HFF-Myc (cell line): ENCODE measurements around the gene CFLAR.
"Not testable (repeated sequence)": the region's sequence is repeated elsewhere in the genome, so short reads cannot be mapped to it uniquely, and the experiment has no call there.

Experiments
- DNase-seq: peaks from one replicate; pipeline ENCODE4 v3.0.0-alpha.2; 2011; ENCODE audit warnings: low read depth; ENCODE audit errors: extremely low read depth
- H3K4me3 ChIP-seq: replicated peaks from 2 replicates; pipeline ENCODE4 v1.5.1; 2011; ENCODE audit warnings: low read depth, mild to moderate bottlenecking, control low read depth, low read length
- CTCF ChIP-seq: IDR thresholded peaks from 2 replicates; pipeline ENCODE4 v1.5.1; 2012; ENCODE audit warnings: mild to moderate bottlenecking, low read depth, low read length, control low read depth; ENCODE audit errors: missing control alignments

CFLAR gene

GRCh38 chr2:201109186-201109585 lies 6.8 kb upstream of the CFLAR start:
- no peak for TF ChIP-seq CTCF
- no peak overlapping the region for H3K4me3 ChIP-seq
- no peak for DNase-seq

GRCh38 chr2:201110615-201111014 lies 5.3 kb upstream of the CFLAR start:
- no peak for TF ChIP-seq CTCF
- DNase-seq: no peak
- no peak overlapping the region for H3K4me3 ChIP-seq

- TF ChIP-seq CTCF: no peak
- H3K4me3 ChIP-seq: no peak overlapping the region
- no peak for DNase-seq
Measured at GRCh38 chr2:201111096-201111495, 4.9 kb upstream of the CFLAR start.

GRCh38 chr2:201114350-201114749 lies 1.6 kb upstream of the CFLAR start:
- no peak for TF ChIP-seq CTCF
- no peak overlapping the region for H3K4me3 ChIP-seq
- no peak for DNase-seq

- no peak for DNase-seq
- H3K4me3 ChIP-seq: no peak overlapping the region
Measured at GRCh38 chr2:201114846-201115245, 1.1 kb upstream of the CFLAR start.

GRCh38 chr2:201116959-201117734 lies 1.2 kb downstream of the CFLAR start:
- DNase-seq: peak; percentile 81
- H3K4me3 ChIP-seq: peak overlapping the region; percentile 69
- TF ChIP-seq CTCF: peak; percentile 37

More at GRCh38 chr2:201114846-201115245, 1.1 kb upstream of the CFLAR start:
- TF ChIP-seq CTCF: no peak

GRCh38 chr2:201117735-201118094 lies 1.8 kb downstream of the CFLAR start:
- DNase-seq: not testable (repeated sequence)
- H3K4me3 ChIP-seq: peak overlapping the region; percentile 69
